ENCODE data around the gene IQSEC1.

Gene IQSEC1

GRCh38 chr3:12875857-12876836 is 197.1 kb downstream of the IQSEC1 start:
- TF ChIP-seq CTCF (conservative IDR thresholded peaks at IDR 0.05; ENCODE audit: low read length): 0 out of 2 replicates have a peak, but pooled peaks have one; percentile 7
- peak overlapping the region; percentile 30 for H3K4me3 ChIP-seq (ENCODE audit: low read length)
- no peak for DNase-seq (ENCODE audit: low read depth)

- no peak overlapping the region for H3K4me3 ChIP-seq (ENCODE audit: low read length)
- DNase-seq (ENCODE audit: low read depth): no peak
- TF ChIP-seq CTCF (conservative IDR thresholded peaks at IDR 0.05; ENCODE audit: low read length): no peak
These were observed 201.7 kb downstream of the IQSEC1 start for GRCh38 chr3:12871404-12871983.

- no peak for TF ChIP-seq CTCF (conservative IDR thresholded peaks at IDR 0.05; ENCODE audit: low read length)
- DNase-seq (ENCODE audit: low read depth): peak; percentile 65
- H3K4me3 ChIP-seq (ENCODE audit: low read length): no peak overlapping the region
These were observed 202.3 kb downstream of the IQSEC1 start for GRCh38 chr3:12870942-12871341.

- DNase-seq (ENCODE audit: low read depth): no peak
- H3K4me3 ChIP-seq (ENCODE audit: low read length): no peak overlapping the region
- no peak for TF ChIP-seq CTCF (conservative IDR thresholded peaks at IDR 0.05; ENCODE audit: low read length)
These were observed 204.1 kb downstream of the IQSEC1 start for GRCh38 chr3:12869035-12869621.

GRCh38 chr3:12868039-12869034 is 204.9 kb downstream of the IQSEC1 start:
- no peak overlapping the region for H3K4me3 ChIP-seq (ENCODE audit: low read length)
- DNase-seq (ENCODE audit: low read depth): peak; percentile 83
- TF ChIP-seq CTCF (conservative IDR thresholded peaks at IDR 0.05; ENCODE audit: low read length): peak; percentile 95

- no peak overlapping the region for H3K4me3 ChIP-seq (ENCODE audit: low read length)
- no peak for TF ChIP-seq CTCF (conservative IDR thresholded peaks at IDR 0.05; ENCODE audit: low read length)
- no peak for DNase-seq (ENCODE audit: low read depth)
These were observed 206.4 kb downstream of the IQSEC1 start for GRCh38 chr3:12866836-12867235.

All from AG10803 (cell line).